ENCODE results near the gene SCARB2. TPM values are rescaled to one million over a fixed set of nuclear protein-coding genes. Genes with fewer than 3 reads are reported as not detected.

The SCARB2 gene
- total and polyA plus RNA-seq, 2 experiments from 2014 or later: 17.7 to 41.0 TPM

- Histone ChIP-seq H3F3A (replicated peaks; ENCODE audit: low read depth) (peaks cover 9% of the 10 kb centered on the region), H2AFZ (no peak overlapping the region), H3K4me1 (ENCODE audit: insufficient read depth) (peaks cover 15% of the 10 kb centered on the region), H3K27ac (ENCODE audit: low read depth) (no peak overlapping the region), H3K79me2 (replicated peaks; ENCODE audit: insufficient read depth) (no peaks in the 10 kb centered on the region), H3K9me2 (ENCODE audit: insufficient read depth) (no peaks in the 10 kb centered on the region), H4K20me1 (replicated peaks; ENCODE audit: insufficient read depth) (peaks cover 4% of the 10 kb centered on the region), H3K27me3 (ENCODE audit: insufficient read depth) (no peaks in the 10 kb centered on the region), H3K4me2 (no peak overlapping the region), H3K4me3 (no peak overlapping the region), H3K36me3 (ENCODE audit: insufficient read depth) (no peaks in the 10 kb centered on the region)
- ATAC-seq: no peak
- Mint-ChIP-seq H3K27ac (no peak overlapping the region), H3K4me3 (no peak overlapping the region), H3K36me3 (ENCODE audit: low read depth) (no peaks in the 10 kb centered on the region; the same call in 2 of the 3 replicates), H3K9me3 (no peaks in the 10 kb centered on the region), H3K4me1 (peaks cover 30% of the 10 kb centered on the region), H3K27me3 (ENCODE audit: insufficient read depth, low read depth, poor library complexity) (peaks cover 3% of the 10 kb centered on the region)
- TF ChIP-seq EZH2phosphoT487 (IDR thresholded peaks at IDR 0.05; ENCODE audit: unreplicated experiment) (no peak), REST (IDR thresholded peaks at IDR 0.05; ENCODE audit: unreplicated experiment) (no peak), ZNF462 (CRISPR knock-in tag; IDR thresholded peaks at IDR 0.05) (no peak), JUNB (IDR thresholded peaks at IDR 0.05; ENCODE audit: unreplicated experiment) (no peak)
- DNase-seq (ENCODE audit: low spot score): no peak
Observed at GRCh38 chr4:76219299-76220055, 5.9 kb upstream of the SCARB2 start.
